Measurements from ENCODE around the gene SLC35A5.

SLC35A5 gene

DNA sequence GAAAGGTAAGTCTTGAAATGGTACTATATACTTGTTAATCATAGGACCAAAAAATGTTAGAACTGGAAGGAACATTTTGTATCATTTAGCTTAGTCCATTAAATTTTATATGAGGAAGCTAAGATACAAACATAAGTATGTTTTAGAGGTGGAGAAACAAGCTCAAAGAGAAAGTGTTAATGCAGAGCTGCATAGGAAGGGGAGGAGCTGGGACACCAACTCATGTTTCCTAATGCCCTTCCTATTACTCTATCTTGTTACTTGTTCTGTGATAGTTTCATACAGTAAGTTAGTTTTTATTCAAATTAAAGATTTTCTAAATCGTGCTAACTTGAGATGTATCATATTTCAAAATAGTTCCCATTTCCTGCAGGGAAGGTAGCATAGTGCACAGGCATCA, 7.4 kb downstream of the SLC35A5 start:
- in situ Hi-C loops (cut with HindIII; ENCODE audit: low sequenced_read_pairs), result no loop called here

DNA sequence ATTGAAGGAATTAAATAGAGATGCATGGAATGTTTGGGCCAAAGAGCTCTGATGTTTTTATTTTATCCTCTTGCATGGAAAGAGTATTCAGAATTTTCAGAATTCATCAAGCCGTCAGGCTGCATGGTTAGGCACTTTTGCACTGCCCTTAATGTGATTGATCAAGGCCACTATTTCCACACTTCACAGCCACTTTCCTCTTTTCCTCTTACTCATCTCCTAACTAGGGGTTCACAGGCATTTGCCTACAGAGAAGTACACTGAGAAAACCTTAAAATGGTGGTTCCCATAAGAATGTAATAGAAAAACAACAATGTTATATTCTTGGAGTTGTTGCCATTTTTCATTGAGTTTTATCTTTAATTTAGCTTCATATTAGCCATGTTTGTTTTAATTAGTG, 10.9 kb downstream of the SLC35A5 start:
- in situ Hi-C loops (cut with HindIII; ENCODE audit: low sequenced_read_pairs), result no loop called here

DNA sequence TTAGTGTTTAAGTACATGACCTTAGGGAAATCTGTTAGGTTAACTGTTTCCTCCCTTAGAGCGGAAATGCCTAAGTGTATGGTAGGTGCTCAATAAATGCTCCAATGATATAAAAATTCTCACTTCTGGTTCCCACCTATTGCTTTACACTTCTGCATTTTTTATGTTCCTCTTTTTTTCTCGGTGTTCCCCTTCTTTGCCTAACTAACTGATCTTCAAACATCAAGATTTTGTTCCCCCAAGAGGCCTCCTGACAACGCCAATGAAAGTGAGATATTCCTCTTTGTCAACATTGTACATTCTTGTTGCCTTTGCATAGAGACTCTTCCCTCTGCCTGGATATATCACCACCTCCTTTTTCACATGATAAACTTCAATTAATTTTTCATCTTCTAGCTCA, 17.4 kb downstream of the SLC35A5 start:
- in situ Hi-C loops (cut with HindIII; ENCODE audit: low sequenced_read_pairs), result no loop called here

DNA sequence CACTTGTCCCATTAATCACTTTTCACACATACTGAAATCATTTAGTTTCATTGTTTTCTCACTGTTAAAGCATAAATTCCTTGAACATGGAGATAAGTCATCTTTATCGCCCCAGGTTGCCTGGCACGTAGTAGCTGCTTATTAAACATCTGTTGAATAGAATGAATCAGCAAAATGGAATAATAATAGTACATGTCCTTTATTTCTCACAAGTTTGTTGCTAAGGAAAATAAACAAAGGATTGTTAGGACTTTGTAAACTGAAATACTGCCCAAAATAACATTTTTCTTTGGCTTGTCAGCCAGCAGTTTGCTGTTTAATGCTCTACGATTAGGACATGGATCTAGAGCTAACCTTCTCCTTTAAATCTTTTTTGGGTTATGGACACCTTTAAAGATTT, 17.9 kb downstream of the SLC35A5 start:
- in situ Hi-C loops (cut with HindIII; ENCODE audit: low sequenced_read_pairs), result no loop called here

DNA sequence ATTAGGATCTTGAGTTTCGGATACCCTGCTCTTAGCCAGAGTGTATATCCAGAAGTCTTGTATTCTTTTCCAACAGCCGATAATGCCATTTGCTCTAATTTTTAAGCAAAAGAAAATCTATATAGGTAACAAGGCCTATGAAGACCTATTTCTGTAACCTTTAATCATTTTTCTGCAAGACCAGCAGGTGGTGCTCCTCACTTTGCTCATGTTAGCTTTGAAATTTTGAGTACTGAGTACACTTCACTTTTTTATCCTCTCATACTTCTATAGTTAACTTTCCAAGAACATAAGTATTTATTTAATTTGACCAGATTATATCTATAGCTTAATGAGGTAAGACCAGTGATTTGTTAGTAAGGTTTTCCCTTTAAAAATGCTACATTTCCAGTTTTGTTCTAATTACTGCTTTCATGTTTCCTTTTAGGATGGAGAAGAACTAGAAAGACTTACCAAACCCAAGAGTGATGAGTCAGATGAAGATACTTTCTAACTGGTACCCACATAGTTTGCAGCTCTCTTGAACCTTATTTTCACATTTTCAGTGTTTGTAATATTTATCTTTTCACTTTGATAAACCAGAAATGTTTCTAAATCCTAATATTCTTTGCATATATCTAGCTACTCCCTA, 20.5 kb downstream of the SLC35A5 start:
- in situ Hi-C loops (cut with HindIII; ENCODE audit: low sequenced_read_pairs), result no loop called here

DNA sequence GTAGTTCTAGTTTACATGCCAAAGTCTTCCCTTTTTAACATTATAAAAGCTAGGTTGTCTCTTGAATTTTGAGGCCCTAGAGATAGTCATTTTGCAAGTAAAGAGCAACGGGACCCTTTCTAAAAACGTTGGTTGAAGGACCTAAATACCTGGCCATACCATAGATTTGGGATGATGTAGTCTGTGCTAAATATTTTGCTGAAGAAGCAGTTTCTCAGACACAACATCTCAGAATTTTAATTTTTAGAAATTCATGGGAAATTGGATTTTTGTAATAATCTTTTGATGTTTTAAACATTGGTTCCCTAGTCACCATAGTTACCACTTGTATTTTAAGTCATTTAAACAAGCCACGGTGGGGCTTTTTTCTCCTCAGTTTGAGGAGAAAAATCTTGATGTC, 21.3 kb downstream of the SLC35A5 start:
- in situ Hi-C loops (cut with HindIII; ENCODE audit: low sequenced_read_pairs), result no loop called here

DNA sequence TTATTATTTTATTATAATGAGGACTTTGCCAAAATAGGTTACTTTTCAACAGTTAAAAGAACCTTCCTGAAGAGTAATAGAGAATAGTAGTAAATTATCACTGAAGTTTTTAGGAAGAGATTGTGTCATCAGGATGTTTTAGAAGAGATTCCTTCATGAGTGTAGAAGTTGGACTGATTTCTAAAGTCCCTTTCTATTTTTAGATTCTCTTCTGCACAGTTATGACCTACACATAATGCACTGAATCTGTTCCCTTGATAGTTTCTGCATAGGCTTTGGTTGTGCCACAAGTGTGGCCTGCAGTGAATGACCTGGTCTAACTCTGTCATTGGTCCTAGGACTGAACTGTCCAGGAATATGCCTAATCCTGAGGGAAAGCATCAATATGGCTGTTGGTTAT, 23.9 kb downstream of the SLC35A5 start:
- in situ Hi-C loops (cut with HindIII; ENCODE audit: low sequenced_read_pairs), result loop anchor here (5.0 kb wide), 1 partner anchor 397 kb away; no protein-coding TSS in a partner anchor

DNA sequence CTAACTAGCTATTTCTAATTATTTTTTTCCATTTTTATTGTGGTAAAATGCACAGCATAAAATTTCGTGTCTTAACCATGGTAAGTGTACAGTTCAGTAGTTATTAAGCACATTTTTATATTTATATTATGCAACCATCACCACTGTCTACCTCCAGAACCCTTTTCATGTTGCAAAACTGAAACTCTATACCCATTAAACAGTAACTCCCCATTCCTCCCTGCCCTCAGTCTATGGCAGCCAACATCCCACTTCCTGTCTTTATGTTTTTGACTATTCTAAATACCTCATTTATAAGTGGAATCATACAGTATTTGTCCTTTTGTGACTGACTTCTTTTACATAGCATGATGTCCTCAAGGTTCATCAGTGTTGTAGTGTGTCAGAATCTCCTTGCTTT, 25.5 kb downstream of the SLC35A5 start:
- in situ Hi-C loops (cut with HindIII; ENCODE audit: low sequenced_read_pairs), result loop anchor here (5.0 kb wide), 1 partner anchor 395 kb away; no protein-coding TSS in a partner anchor

DNA sequence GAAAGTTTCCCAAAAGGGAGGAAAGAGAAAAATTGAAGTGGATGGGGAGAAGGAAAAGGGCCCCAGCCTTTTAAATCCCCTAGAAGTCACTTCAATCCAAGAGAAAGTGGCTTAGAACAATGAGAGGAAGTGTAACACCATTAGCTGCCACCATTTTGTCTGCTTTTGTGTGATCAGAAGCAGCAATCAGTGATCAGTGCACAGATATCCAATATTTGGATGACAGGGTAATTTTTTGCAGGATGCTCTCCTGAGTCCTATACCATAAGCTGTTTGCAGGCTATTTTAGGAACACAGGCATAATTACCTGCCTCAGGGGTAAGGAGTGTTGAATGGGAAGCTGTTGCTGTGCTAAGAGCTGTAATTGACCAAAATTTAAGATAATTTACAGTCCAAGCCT, 31.4 kb downstream of the SLC35A5 start:
- in situ Hi-C loops (cut with HindIII; ENCODE audit: low sequenced_read_pairs), result no loop called here

DNA sequence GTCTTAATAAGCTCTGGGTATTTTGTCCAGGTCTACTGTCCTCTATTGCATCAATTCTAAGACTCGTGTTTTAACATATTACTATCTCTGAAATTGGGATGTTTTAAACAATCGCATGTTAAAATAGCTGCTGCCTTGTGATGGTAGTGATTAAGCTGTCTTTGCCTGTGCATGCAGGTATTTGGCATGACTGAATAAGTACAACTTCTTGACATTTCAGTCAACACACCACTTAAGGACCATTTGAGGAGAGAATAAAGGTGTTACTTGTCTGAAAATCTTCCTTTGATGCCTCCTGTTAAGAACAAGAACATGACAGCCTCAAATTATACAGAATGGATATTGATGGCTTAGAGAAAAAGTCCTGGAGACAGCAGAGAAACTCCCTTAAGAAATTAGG, 33.0 kb downstream of the SLC35A5 start:
- in situ Hi-C loops (cut with HindIII; ENCODE audit: low sequenced_read_pairs), result no loop called here

DNA sequence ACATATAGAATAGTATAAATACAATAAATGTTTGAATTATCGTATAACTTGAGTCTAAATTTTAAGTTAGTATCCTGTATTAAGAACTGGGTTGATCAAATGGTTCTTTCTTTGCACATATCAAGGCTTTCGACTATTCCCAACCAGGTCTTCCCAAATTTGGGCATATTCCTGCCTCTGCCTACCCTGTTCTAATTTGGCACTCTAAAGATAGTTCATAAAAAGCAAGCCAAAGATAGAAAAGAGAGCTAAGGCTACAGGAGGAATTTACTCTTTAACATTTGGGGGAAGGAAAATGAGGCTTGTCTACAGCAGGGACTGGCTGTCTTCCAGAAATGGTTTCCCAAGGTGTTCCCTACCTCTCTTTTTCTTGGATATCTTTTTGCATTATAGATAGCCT, 36.1 kb downstream of the SLC35A5 start:
- in situ Hi-C loops (cut with HindIII; ENCODE audit: low sequenced_read_pairs), result no loop called here

DNA sequence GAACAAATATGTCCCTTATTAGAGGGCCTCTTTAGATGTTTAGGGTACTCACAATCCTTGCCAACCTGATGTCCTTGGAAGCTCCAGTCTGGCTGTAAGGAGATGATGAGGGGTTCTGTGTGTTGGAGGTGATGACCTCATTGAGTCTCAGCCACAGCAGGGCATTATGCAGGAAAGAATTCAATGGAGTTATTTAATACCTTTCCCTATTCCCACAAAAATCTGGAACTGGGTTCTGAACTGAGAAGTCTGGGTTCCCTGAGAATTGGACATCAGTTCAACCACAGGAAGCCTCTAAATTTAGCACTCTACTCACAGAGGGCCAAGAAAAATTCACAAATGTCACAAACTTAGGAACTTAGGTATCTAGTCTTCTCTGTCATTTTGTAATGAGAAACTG, 36.9 kb downstream of the SLC35A5 start:
- in situ Hi-C loops (cut with HindIII; ENCODE audit: low sequenced_read_pairs), result no loop called here

DNA sequence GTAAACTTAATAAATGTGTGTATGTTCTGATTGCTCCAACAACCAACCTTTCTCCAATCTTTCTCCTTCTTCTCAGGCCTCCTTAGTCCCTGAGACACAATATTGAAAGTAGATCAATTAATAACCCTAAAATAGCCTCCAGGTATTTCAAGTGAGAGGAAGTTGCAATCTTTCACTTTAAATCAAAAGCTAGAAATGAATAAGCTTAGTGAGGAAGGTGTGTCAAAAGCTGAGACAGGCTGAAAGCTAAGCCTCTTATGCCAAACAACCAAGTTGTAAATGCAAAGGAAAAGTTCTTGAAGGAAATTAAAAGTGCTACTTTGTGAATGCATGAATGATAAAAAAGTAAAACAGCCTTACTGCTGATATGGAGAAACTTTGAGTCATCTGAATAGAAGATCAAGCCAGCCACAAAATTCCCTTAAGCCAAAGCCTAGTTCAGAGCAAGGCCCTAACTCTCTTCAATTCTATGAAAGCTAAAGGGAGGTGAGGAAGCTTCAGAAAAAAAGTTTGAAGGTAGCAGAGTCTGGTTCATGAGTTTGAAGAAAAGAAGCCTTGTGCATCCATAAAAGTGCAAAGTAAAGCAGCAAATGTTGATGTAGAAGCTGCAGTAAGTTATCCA, 40.5 kb downstream of the SLC35A5 start:
- in situ Hi-C loops (cut with HindIII; ENCODE audit: low sequenced_read_pairs), result no loop called here

DNA sequence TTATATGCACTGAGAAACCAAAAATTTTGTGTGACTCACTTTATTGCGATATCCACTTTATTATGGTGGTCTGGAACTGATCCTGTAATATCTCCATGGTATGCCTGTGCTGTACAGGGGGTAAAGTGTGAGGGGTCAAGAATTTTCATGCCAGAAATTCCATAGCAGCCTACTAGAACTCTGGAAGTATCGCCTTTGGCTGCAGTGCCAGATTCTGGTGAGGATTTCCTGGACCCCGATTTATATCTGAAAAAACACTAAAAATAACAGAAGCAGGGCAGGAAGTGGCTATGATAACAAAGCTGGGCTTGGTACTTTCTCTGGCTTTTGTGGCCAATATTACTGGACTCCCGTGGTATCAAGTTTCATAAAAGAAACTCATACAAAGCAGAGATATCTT, 42.7 kb downstream of the SLC35A5 start:
- in situ Hi-C loops (cut with HindIII; ENCODE audit: low sequenced_read_pairs), result no loop called here

DNA sequence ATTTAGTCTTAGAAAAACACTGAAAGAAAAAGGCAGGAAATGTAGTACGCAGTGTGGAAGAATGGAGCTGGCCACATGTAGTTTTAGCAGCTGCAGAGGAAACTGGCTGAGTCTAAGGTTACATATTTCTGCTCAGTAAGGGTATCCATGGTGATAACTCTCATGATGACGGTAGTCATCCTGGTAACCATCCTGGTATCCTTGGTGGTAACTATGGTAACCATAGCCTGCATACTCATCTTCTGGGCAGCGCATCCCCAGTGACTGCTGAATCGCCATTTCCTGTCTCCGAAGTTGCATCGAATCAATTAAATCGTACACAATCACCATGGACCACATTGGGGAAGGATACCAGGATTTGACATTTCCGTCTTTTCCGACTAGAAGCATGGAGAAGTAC, 43.4 kb downstream of the SLC35A5 start:
- in situ Hi-C loops (cut with HindIII; ENCODE audit: low sequenced_read_pairs), result no loop called here

DNA sequence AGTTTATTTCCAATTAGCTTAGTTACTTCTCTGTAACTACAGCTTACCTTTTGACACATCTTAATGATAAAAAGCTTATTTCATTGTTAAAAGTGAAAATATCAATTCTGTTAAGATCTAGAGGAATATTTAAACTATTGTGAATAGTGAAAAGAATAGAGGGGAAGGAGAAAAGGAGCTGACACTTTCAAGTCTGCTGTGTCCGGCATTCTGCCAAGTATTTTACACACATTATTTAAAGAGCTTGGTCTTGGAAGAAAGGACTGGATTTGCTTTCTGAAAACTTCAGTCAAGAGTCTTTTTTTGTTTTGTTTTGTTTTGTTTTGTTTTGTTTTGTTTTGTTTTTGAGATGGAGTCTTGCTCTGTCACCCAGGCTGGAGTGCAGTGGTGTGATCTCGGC, 44.3 kb downstream of the SLC35A5 start:
- in situ Hi-C loops (cut with HindIII; ENCODE audit: low sequenced_read_pairs), result no loop called here

DNA sequence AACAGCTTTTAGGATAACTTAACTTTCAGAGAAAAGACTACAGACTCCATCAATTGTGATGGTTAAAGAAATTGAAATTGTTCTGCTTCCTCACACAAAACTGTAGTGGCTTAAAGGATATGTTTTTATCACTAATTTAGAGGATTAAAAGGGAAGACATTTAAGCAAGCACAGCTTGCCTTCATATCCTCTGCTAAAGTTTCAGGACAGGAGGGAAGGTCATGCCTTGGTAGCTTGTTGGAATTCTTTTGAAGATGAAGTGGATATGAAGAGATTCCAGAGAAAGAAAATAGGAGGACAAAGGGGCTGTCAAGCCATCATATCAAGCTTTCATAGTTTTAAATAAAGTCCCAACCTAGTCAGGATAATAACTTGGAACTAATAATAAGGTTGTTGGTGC, 46.0 kb downstream of the SLC35A5 start:
- in situ Hi-C loops (cut with HindIII; ENCODE audit: low sequenced_read_pairs), result no loop called here

DNA sequence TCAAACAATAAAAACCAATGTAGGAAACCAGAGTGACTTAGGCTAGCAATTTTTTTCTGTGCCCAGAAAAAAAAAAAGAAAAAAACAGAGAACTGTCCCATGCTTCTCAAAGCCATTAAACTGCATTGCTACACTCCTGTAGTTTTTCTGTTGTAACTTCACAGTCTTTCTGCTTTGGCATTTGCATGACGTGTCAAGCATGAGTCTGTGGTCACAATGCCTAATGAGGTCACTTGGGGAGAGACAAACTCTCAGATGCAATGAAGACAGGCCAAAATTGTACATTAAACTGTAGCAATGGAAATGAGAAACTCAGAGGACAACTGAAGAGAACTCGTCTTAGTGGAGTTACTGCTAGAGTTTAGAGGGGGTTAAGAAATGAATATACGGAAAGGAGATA, 48.3 kb downstream of the SLC35A5 start:
- in situ Hi-C loops (cut with HindIII; ENCODE audit: low sequenced_read_pairs), result no loop called here

DNA sequence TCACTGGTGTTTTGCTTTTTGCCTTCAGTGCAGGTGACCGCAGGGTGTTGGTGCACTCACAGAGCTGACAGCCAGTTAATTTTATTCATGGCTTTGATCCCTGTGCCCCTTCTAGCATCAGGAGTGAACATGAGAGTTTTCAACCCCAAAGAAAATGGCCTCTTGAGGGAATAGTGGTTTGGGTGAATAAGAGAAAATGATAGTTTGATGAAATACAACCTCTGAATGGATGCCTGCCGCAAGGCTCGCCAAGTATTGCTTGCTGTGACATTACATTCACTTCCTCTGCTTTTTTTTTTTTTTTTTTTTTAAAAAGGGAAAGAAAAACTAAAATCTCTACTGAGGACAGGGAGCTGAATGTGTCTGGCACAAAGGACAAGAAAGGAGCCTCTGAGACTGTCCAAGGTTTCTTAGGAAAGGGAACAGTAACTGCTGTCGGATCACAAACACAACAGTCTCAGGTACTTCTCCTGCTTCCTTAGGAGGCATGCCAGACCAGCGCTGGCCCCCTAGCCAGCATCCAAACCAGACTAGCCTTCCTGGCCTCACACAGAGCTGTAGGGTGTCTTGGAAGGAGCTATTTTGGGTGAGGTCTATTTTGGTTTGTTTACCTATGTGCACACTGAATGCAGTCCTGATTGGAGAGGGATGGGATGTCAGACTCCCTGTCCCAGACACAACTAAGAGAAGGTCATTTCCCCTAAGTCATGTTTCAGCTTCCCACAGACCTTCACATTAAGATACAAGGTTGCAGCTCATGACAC, 50.1 kb downstream of the SLC35A5 start:
- in situ Hi-C loops (cut with HindIII; ENCODE audit: low sequenced_read_pairs), result no loop called here

DNA sequence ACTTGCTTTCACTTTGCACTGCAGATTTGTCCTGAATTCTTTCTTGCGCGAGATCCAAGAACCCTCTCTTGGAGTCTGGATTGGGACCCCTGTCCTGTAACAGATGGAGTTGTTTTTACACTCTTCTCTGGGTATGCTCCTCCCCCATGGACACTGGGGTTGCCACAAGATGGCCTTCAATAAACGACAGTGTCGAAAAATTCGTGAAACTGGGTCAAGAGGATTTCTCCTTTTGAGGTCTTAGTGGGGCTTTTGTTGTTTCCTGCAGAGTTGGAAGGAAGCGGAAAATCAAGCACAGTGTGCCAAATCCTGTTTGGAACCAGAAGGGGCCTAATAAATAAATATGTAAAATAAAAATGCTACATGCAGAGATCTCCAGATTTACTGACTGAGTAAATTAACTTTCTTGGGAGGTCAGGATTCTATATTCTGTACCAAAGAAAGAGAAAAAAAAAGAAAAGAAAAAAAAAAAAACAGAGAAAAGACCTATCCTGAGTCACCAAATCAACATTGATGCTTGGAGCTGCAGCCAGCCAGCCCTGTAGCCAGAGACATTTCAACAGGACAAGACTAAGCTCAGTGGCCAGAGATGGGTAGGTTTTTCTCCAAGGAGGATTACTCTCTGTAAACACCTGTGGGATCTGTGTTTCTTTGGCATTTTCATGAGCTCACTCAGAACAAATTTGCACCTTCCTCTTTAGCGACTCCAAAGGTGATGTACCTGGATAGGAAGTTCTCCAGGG, 54.3 kb downstream of the SLC35A5 start:
- in situ Hi-C loops (cut with HindIII; ENCODE audit: low sequenced_read_pairs), result no loop called here

DNA sequence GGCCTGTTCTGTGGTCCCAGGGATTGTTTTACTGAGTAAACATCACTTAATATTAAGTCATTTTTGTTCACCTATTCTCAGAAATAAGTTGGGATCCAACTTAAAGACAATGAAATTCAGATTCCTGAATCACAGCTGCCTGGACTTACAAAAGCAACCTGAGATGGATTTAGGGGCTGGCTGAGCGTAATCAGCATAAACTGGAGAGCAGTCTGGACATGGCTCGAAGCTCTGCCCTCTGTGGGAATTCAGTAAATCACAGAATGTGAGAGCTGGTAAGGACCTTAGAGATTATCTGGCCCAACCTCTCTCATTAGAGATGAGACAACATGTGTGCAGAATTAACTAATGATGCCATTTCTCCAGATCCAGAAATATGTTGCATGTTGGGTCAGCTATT, 55.4 kb downstream of the SLC35A5 start:
- in situ Hi-C loops (cut with HindIII; ENCODE audit: low sequenced_read_pairs), result no loop called here

DNA sequence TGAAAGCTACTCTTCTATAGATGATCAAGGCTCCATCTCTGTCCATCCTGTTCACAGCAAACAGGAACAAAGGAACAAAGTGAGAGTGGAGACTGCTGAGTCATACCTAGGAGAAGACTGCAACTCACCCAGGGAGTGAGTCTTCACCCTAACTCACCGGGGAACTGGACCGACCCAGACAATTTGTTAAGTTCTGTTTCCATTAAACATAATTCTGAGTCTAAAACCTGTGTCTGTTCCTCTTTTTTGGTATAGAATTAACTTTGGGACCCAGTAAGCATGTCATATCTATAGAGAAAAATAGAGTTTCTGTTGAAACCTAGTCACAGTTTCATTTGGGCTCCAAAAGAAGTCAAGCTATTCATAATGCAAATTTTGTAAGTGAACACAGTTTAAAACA, 57.5 kb downstream of the SLC35A5 start:
- in situ Hi-C loops (cut with HindIII; ENCODE audit: low sequenced_read_pairs), result no loop called here

Data from endothelial cell of hepatic sinusoid (primary cell).